SW 1271 (cell line): ENCODE data around the gene HSF2BP.
"Not testable (repeated sequence)": the region's sequence is repeated elsewhere in the genome, so short reads cannot be mapped to it uniquely, and the experiment has no call there.

Experiments
- DNase-seq, 2 experiments: peaks; one replicate each; lab custom pipeline; 2025; lab: John Stamatoyannopoulos, UW

HSF2BP gene

GRCh38 chr21:43651926-43652325 lies 7.4 kb downstream of the HSF2BP start:
- DNase-seq = not testable (repeated sequence)

GRCh38 chr21:43648171-43648570 lies 11.1 kb downstream of the HSF2BP start:
- DNase-seq = no peak

GRCh38 chr21:43646550-43647260 lies 12.6 kb downstream of the HSF2BP start:
- peak; percentile 61 to 86 for DNase-seq

- DNase-seq = no peak
These were observed 13.3 kb downstream of the HSF2BP start for GRCh38 chr21:43645976-43646375.

- DNase-seq = peak in 1 of 2 experiments; percentile 17
These were observed 14.0 kb downstream of the HSF2BP start for GRCh38 chr21:43645136-43645891.

GRCh38 chr21:43644609-43645008 lies 14.7 kb downstream of the HSF2BP start:
- no peak for DNase-seq

- DNase-seq = no peak
These were observed 15.2 kb downstream of the HSF2BP start for GRCh38 chr21:43644071-43644470.

GRCh38 chr21:43643193-43643592 lies 16.1 kb downstream of the HSF2BP start:
- DNase-seq = no peak

GRCh38 chr21:43640400-43640799 lies 18.9 kb downstream of the HSF2BP start:
- no peak for DNase-seq

GRCh38 chr21:43639470-43640353 lies 19.6 kb downstream of the HSF2BP start:
- DNase-seq = no peak

- no peak for DNase-seq
These were observed 21.6 kb downstream of the HSF2BP start for GRCh38 chr21:43637530-43638158.

- no peak for DNase-seq
These were observed 23.9 kb downstream of the HSF2BP start for GRCh38 chr21:43635436-43635835.

- no peak for DNase-seq
These were observed 24.7 kb downstream of the HSF2BP start for GRCh38 chr21:43634618-43635017.

GRCh38 chr21:43632373-43632905 lies 26.8 kb downstream of the HSF2BP start:
- DNase-seq = no peak

- DNase-seq = no peak
These were observed 27.7 kb downstream of the HSF2BP start for GRCh38 chr21:43631411-43632107.

- no peak for DNase-seq
These were observed 31.8 kb downstream of the HSF2BP start for GRCh38 chr21:43627527-43627926.

- no peak for DNase-seq
These were observed 32.9 kb downstream of the HSF2BP start for GRCh38 chr21:43626390-43626789.

- no peak for DNase-seq
These were observed 34.9 kb downstream of the HSF2BP start for GRCh38 chr21:43624339-43624738.

GRCh38 chr21:43623588-43623987 lies 35.7 kb downstream of the HSF2BP start:
- DNase-seq = no peak

- DNase-seq = no peak
These were observed 36.5 kb downstream of the HSF2BP start for GRCh38 chr21:43622796-43623195.

- no peak for DNase-seq
These were observed 39.4 kb downstream of the HSF2BP start for GRCh38 chr21:43619856-43620255.
